Ramos (cell line): ENCODE measurements around the gene GRAP2.
"Not testable (repeated sequence)": the region's sequence is repeated elsewhere in the genome, so short reads cannot be mapped to it uniquely, and the experiment has no call there.

Experiments
- in situ Hi-C: fragments of 300-500 bp; cut with MboI; formaldehyde crosslinking; loops from one replicate; pipeline ENCODE4 v1.14.3; 2022; ENCODE audit warnings: low sequenced_read_pairs; ENCODE audit not compliant: unreplicated experiment

Gene GRAP2

DNA sequence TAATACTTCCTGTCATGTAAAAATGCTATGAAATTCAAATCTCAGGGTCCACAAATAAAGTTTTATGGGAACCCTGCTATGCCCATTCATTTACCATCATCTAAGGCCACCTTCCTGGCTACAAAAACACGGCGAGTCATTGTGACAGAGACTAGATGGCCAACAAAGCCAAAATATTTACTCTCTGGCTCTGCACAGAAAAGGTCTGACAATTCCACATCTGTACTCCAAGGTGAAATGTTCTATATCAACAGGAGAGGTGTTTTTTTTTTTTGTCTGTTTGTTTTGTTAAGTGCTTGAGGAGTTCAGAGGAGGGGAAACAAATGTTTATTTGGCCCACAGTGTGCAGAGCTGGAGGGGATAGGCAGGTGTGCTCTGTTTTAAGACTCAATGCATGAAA, 40.7 kb downstream of the GRAP2 start:
- in situ Hi-C loops = no loop called here

DNA sequence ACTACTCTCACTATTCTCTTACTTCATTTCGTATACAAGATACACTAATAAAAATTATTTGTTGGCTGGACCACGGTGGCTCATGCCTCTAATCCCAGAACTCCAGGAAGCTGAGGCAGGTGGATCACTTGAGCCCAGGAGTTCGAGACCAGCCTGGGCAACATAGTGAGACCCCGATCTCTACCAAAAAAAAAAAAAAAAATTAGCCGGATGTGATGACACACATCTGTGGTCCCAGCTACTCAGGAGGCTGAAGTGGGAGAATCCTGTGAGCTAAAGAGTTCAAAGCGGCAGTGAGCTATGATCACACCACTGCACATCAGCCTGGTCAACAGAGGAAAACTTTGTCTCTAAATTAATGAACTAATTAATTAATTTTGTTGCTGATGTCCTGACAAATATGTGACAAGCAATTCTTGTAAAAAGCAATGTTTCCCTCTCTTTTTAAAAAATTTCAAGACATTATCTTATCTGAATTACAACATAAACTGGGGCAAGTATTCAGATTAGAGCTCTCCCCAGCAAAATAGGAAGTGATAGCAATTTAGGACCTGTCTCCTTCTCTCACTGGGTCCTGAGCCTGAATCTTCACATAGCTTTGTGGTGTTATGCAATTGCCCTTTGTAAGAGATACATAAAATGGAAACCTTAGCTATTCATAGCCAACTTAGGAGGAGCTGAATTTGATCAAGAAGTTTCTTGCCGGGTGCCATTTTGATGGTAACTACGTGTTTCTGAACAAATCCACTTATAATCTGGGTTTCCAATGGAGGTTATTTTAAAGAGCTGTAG, 41.8 kb downstream of the GRAP2 start:
- in situ Hi-C loops = no loop called here

DNA sequence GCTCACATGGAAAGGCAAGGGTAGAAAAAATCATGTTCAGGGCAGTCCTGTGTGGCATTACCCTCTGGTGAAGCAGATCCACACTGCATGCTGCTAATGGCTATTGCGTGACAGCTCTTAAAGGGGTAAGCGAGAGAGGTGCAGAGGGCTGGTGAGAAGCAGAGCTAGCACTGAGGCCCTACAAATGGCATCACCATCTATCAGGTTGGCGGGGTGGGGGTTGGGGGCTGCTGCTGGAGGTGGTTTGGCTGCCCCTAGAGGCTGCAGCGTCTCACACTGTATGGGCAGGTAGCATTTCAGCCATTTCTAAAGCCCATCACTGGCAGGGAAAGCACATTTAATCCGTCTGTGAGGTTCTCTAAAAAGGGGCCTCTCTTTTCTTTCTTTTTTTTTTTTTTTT, 42.5 kb downstream of the GRAP2 start:
- in situ Hi-C loops = no loop called here

DNA sequence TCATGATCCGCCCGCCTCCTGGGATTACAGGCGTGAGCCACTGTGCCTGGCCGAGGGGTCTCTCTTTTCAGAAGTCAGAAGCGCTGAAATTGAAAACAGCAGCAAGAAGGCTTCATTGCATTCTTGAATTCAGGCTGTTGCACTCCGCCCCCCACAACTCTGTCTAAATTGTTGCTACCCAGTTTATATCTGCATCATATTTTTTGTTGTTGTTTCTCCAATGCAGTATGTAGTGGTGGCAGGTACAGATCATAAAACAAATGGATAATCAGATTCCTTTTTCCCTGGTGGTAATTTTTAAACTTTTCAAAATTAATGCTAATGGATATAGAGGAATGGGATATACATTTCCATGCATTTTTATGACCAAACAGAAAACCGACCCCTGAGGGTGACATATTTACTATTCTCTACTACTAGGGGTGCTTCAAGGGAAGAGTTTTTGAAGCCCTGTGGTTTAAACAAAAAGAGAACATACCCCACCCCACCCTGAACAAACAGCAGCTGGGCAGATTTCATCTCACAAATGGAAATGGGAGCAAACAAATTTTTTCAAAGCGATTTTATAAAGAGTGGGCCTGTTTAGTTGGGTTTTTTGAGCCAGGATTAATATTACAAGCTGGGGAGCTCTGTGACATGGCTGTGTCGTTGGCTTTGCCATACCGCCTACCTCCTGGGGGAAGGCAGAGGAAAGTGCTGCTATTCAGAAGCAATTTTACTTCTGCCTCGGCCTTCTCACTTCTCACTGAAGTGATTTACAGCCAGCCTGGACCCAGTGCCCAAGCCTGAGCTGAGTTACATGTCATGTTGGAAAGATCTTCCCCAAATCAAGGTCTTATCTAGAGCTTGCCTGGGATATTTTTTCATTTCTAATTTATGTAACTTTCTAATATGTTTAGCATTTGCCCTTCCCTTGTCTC, 43.3 kb downstream of the GRAP2 start:
- in situ Hi-C loops = no loop called here

DNA sequence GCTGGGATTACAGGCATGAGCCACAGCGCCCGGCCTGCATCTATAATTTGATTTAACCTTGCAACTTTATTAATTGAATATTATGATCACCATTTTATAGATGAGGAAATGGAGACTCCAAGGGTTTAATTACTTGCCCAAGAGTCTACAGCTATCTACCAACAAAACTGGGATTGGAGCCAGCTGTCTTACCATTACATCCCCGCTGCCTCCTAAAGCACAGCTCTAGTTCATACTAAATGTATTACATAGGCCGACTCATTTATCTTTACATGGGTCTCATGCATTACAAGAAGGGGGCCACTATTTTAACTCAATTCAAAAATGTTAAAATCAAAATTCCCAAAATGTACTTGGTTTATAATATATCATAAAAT, 45.2 kb downstream of the GRAP2 start:
- in situ Hi-C loops = no loop called here

DNA sequence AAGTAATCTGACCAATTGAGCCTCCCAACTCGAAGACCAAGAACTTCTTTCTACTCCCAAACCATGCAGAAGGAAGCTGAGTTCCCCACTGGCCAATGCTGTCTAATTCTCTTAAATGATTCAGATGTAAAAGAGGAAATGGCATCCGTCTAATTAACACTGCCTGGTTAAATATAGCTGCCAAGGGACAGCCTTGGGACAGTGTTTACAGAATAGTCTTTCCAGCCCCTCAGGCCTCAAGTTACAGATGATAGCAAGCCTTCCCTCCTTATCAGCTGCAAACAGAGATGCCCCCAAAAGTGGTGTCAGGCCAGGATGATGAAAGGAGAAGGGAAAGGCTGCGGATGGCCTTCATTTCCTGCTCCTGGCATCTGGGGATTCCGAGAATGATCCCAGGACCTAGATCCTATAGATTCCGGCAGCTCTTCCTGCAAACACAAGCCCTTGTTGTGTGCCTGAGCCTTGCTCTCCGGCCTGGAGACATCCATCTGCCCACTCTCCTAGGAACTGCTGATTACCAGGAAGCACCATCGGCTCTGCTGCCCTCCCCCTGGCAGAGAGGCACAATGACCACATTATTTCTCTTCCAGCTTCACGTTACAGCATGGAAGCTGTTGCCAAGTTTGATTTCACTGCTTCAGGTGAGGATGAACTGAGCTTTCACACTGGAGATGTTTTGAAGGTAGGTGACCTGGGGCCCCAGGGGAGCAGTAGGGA, 45.8 kb downstream of the GRAP2 start:
- in situ Hi-C loops = no loop called here

DNA sequence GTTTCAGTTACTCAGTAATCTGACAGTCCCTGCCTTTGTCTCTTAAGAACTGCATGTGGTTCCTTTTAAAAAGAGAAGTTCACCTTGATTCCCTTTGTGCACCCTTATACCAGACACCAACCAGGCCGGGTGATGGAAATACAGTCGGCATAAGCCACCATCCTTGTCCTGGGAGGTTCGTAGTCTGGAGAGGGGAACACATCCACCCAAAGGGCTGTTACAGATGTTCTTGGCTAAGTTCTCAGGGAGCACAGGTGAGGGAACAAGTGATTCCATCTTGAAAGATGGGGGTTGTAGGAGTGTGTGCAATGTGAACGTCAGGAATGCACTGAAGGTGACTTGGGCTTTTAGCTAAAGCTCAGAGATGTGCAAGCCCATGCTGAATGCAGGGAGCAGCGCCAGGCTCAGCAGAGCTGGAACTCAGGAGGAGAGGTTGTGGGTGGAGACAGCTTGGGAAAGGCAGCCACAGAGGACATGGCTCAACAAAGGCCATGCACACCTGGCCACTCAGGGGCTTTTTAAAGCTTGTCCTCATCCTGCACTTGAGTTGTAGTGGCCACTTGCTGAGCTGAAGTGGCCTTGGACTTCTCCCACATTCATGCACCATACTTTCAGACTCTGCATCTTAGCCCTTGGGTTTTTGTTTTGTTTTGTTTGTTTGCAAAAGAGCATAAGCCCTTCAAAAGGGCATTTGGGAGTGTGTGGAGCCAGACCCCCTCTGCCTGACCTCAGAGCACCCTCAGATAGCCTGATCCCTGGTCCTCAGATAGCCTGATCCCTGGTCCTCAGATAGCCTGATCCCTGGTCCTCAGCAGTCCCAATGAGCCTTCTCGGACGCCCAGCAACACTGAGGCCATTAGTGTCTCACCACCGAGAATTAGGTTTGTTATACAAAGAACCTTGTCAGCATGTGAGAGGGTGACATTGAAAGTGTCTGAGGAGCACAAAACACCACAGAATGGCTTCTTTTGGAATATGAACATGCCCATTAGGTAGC, 46.6 kb downstream of the GRAP2 start:
- in situ Hi-C loops = no loop called here

DNA sequence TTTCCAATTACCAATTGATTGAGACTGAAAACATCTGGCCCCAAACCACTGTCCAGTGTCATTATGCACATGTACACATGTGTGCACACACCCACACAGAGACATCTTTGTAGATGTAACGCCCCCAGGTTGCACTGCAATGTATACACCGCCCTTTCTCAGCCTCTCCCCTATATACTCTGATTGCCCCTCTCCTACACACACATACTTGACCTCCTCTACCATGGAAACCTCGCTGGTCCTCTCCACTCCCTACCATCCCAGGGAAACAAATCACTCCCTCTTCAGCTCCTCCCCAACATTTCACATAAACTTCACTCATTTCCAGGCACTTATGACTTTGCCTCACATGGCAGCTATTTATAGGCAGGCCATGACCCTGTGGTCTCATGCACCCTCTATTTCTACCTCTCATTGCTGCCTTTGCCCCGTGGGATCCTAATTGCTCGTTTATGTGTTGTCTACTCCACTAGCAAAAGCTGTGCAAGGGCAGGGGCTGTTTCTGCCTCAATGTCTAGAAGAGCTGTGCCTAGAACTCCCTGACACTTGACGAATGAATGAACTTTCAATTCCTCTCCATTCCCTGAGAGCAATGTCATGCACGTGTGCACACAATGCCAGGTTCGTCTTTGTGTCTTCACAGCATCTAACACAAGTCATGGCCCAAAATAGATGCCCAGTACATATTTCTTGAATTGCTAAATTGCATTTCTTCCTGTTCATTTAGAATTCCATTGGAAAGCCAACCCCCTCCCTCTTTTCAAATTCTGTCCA, 49.3 kb downstream of the GRAP2 start:
- in situ Hi-C loops = no loop called here

DNA sequence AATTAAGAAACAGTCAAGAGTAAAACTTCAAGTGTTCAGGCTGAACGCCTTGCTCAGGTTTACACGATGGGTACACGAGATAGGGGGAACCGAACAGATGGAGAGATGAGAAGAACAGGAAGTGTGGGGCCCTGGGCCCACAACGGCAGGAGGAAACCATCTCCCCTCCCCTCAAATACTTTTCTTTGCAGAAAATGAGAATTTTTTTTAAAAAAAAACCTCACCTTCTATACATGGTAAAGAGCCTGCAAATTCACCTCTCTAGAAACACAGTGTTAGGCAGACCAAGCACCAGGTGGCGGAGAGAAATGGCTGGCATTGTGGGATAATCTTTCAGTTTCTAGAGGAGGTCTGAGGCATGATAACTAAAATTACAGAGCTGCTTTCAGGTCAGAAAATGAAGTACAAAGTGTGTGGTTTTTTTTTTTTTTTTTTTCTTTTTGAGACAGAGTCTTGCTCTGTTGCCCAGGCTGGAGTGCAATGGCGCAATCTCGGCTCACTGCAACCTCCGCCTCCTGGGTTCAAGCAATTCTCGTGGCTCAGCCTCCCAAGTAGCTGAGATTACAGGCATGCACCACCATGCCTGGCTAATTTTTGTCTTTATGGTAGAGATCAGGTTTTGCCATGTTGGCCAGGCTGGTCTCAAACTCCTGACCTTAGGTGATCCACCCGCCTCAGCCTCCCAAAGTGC, 50.9 kb downstream of the GRAP2 start:
- in situ Hi-C loops = not testable (repeated sequence)

DNA sequence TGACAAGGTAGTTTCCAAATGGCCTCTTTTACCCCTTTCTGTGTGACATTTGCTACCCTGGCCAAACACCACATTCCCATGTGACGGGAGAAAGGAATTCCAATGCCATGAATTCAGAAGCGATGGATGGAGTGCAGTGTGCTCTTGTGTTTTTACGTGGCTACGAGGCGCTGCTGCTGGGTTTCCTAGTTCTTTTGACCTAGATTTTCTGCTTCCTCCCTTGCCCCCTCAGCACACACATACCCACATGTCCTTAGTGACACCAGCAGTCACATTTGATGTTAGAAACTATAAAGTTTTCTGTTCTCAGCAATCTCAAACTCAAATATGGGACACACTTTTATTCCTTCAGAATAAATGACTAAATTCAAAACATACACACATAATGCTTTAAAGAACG, 51.5 kb downstream of the GRAP2 start:
- in situ Hi-C loops = no loop called here

DNA sequence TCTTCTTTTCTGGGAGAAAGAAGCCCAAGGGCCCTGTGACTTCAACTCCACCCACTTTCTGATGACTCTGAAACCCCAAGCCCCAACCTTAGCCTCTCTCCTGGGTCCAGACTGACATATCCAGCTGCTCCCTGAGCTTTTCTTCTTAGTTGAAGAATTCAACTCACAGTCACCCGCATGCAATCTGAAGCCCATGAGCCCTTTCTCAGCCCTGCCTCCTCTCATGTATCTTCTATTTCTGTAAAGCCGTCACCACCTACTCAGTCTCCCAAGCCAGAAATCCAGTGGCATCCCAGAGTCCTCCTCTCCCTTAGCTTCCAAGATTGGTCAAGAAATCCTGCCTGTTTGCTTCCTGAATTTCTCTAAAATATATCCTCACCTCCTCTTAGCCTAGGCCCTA, 52.2 kb downstream of the GRAP2 start:
- in situ Hi-C loops = no loop called here

DNA sequence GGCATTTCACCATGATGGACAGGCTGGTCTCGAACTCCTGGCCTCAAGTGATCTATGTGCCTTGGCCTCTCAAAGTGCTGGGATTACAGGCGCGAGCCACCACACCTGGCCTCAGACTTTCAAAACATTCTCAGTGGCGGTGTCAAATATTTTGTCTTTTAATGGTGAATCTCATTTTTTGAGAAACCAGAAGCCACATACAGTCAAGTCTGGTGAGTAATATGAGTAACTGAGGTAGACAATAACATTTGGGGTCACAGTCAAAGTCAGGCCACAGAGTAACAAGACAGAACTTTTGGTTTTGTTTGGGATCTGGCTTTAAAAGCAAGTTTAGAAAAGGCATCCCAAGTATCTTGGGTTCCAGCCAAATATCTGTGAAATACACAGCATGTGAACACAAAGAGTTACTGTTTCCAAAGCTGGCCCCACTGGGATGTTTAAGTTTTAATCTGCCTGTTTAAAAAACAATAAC, 53.7 kb downstream of the GRAP2 start:
- in situ Hi-C loops = no loop called here

DNA sequence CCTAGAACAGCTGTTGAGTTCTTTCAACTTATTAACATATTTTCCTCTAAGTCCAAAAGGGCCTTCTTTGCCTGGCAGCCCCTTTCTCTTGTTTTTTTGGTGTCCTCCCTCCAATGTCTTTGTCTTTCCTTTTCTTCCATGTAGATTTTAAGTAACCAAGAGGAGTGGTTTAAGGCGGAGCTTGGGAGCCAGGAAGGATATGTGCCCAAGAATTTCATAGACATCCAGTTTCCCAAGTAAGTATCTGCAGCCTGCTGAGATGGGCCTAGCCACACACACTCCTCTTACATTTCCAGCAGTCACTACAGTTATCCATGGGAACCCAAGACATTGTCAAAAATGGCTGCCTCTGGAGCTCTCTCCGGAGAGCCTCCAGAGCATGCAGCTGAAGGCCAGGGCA, 54.8 kb downstream of the GRAP2 start:
- in situ Hi-C loops = no loop called here

DNA sequence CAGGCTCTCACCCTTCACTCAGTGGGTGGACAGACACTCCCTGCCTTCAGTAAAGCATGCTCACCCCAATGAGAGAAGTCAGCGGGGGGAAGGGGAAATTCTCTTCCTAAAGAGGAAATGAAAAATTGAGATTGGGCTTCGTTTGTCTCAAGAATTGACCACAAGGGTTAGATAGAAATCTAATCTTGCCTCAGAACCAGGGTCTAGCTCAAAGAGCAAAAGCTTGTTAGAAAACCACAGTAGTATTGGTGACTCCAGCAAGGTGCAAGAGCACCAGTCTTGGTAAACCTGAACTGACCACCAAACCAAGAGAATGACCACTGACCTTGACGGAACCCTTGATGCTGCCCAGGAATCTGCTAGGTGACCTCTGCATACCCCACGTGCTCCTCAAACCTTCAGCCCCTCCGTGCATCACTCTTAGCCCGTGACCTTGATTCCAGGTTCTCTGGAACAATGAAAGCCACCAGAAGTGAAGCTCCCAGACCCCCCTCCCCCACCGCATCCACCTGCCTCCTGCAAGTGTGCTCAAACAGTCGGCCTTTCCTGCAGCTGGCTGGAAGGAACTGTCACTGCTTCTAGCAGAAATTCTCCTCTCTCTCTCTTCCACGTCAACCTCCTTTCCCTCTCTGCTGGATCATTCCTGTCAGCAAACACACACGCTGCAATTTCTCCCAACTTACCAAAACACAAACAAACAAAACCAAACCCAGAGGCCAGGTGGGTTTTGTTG, 56.2 kb downstream of the GRAP2 start:
- in situ Hi-C loops = no loop called here

DNA sequence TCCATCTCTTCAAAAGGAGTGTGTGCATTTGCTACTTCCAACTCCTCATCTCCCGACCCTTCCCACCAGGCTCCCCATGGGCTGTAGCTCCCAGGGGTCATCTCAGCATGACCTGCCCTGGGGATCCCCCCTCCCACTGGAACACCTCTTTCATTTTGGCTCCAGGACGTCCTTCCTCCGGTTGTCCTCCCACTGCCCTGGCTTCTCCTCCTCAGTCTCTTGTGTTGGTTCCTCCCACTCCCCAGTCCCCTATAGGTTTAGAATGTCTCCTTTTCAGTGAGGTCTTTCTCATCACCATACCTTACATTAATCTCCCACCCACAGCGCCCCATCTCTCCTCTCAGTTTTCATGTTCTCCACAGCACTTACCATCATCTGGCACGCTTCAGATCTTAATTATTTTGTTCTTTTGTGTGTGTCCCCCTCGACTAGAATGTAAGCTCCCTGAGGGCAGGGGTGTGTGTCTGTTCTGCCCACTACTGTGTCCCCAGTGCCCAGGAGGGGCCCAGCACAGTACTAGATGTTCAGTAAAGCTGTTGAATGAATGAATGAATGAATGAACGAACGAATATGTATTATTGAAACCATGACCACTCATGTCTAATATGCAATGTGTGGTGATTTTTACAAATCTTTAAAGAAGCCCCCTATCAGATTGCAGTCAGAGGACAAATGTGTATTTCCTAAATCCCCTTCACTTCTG, 57.3 kb downstream of the GRAP2 start:
- in situ Hi-C loops = no loop called here

DNA sequence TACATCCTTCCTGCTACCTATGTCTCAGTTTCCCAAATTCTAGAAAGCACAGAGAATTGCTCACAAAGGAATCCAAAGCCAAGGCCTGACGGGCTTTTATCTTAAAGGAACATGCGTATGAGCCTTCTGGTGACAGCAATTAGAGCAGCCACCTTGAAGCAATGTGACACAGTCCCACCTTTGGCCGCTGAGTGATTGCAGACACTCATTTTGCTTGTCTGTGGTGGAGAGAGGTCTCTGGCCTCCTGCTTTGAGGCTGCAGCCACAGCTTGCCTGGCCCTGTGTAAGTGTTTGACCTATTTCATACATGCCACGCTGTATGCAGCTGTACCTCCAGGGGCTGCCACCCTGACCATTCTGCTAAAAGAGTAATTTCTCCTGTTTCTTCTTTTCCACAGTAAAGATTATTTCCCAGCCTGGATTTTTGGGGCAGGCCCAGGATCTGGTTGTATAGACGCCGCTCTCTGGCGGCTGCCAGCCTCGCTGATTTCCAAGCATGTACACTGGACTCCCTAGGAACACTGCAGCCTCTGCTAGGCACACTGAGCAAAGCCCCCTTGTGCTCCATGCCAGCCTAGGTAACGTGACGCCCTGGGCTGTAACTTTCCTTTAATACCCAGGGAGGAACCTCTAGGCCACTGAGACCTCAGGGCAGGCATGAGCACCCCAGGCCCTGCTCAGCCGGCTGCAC, 58.2 kb downstream of the GRAP2 start:
- in situ Hi-C loops = no loop called here
